GM18951 (cell line): Measurements from ENCODE around the gene ACMSD.
"Not testable (repeated sequence)": the region's sequence is repeated elsewhere in the genome, so short reads cannot be mapped to it uniquely, and the experiment has no call there.

ENCODE experiments used
- POLR2A ChIP-seq: IDR thresholded peaks from 4 replicates; pipeline ENCODE4 v1.6.1; 2011; ENCODE audit warnings: mild to moderate bottlenecking; ENCODE audit not compliant: insufficient read length, insufficient read depth; ENCODE audit errors: extremely low read depth
- in situ Hi-C: fragments of 300-500 bp; cut with MboI; formaldehyde crosslinking; loops from one replicate; pipeline ENCODE4 v1.12.0; 2022; ENCODE audit warnings: low sequenced_read_pairs, mixed read lengths, inconsistent platforms; ENCODE audit not compliant: unreplicated experiment

Gene ACMSD

GRCh38 chr2:134900151-134900550 is 61.7 kb downstream of the ACMSD start:
- no peak for TF ChIP-seq POLR2A
- in situ Hi-C loops, result loop anchor here (5.0 kb wide), 1 partner anchor 443 kb away; no protein-coding TSS in a partner anchor

GRCh38 chr2:134903701-134904100 is 65.3 kb downstream of the ACMSD start:
- in situ Hi-C loops, result loop anchor here (5.0 kb wide), 1 partner anchor 446 kb away; no protein-coding TSS in a partner anchor

- in situ Hi-C loops, result no loop called here
- no peak for TF ChIP-seq POLR2A
These were observed 66.8 kb downstream of the ACMSD start for GRCh38 chr2:134905168-134905567.

- in situ Hi-C loops, result no loop called here
- no peak for TF ChIP-seq POLR2A
These were observed 68.3 kb downstream of the ACMSD start for GRCh38 chr2:134906726-134907125.

- in situ Hi-C loops, result not testable (repeated sequence)
These were observed 69.2 kb downstream of the ACMSD start for GRCh38 chr2:134907441-134908116.

GRCh38 chr2:134910763-134911399 is 72.5 kb downstream of the ACMSD start:
- in situ Hi-C loops, result no loop called here
- no peak for TF ChIP-seq POLR2A

GRCh38 chr2:134911400-134911785 is 73.0 kb downstream of the ACMSD start:
- in situ Hi-C loops, result no loop called here
- TF ChIP-seq POLR2A, result no peak

- no peak for TF ChIP-seq POLR2A
- in situ Hi-C loops, result no loop called here
These were observed 73.9 kb downstream of the ACMSD start for GRCh38 chr2:134912361-134912760.

GRCh38 chr2:134917360-134917865 is 79.0 kb downstream of the ACMSD start:
- in situ Hi-C loops, result no loop called here
- TF ChIP-seq POLR2A, result no peak

- in situ Hi-C loops, result no loop called here
- TF ChIP-seq POLR2A, result peak; percentile 85
These were observed 79.6 kb downstream of the ACMSD start for GRCh38 chr2:134917888-134918525.

GRCh38 chr2:134918526-134919340 is 80.3 kb downstream of the ACMSD start, which contains the start of gene CCNT2:
TSS of gene CCNT2 (plus strand) at chr2:134918822. CDS start at chr2:134918855, 33 bp downstream.
- in situ Hi-C loops, result no loop called here
- peak; percentile 71 for TF ChIP-seq POLR2A

- no peak for TF ChIP-seq POLR2A
- in situ Hi-C loops, result no loop called here
These were observed 81.2 kb downstream of the ACMSD start for GRCh38 chr2:134919341-134920210.
